Right cardiac atrium (tissue), 5 donors: ENCODE results near the gene DOCK4. TPM values are rescaled to one million over a fixed set of nuclear protein-coding genes. Genes with fewer than 3 reads are reported as not detected.

Experiments
- ATAC-seq, 2 donors: fragments of 200-7000 bp; cut with Tn5 transposase; one replicate each; pipeline versions ENCODE4 v1.8.0 to v1.9.1; 2020; ENCODE audit warnings: moderate library complexity in 2 of 2, mild to moderate bottlenecking in 1 of 2
- DNase-seq, 3 donors: peaks; one replicate each; pipeline ENCODE4 v3.0.0-alpha.2; 2020
- H3K27ac ChIP-seq: one replicate; pipeline ENCODE4 v1.5.1; 2013; ENCODE audit warnings: mild to moderate bottlenecking, low read length, control low read depth, moderate library complexity
- H3K27me3 ChIP-seq: one replicate; pipeline ENCODE4 v1.6.1; 2013; ENCODE audit not compliant: control insufficient read depth, insufficient read depth
- H3K4me1 ChIP-seq: one replicate; pipeline ENCODE4 v1.6.1; 2013; ENCODE audit warnings: low read length; ENCODE audit not compliant: control insufficient read depth, insufficient read depth
- H3K4me3 ChIP-seq: one replicate; pipeline ENCODE4 v1.5.1; 2013; ENCODE audit warnings: low read length, control low read depth
- H3K9me3 ChIP-seq: one replicate; pipeline ENCODE4 v1.6.1; 2013; ENCODE audit warnings: low read length; ENCODE audit not compliant: control insufficient read depth
- WGBS: extraction: QIAGEN DNeasy Blood & Tissue Kit; methylation state at CpG from one replicate; pipeline ENCODE4 v1.1.7; 2013; 5-methylcytosine and 5-hydroxymethylcytosine counted together
- intact Hi-C, 4 donors: fragments of 100-400 bp; cut with DNase I; formaldehyde crosslinking; loops; one replicate each; pipeline versions ENCODE4 v1.11.0 to v1.14.0; 2022 to 2023
- polyA plus RNA-seq: library from polyadenylated mRNA; stranded (reverse); fragments of 200-250 nt; gene quantifications from one replicate; pipeline ENCODE4 v1.2.3, GENCODE V29; 2013
- total RNA-seq, 4 donors: library from RNA; stranded (reverse); fragmentation: NEBNext Ultra II Directional; extraction: Animal tissue kit (Norgen Biotek cat#: 25700); gene quantifications; one replicate each; pipeline ENCODE4 v1.2.1, GENCODE V29; 2021
- donor health status: healthy with polysubstance abuse.
- donor health status: DM: no; HTN: yes; CAD: no.
- donor health status: DM: no; HTN: no; CAD: no.
- donor health status: DM: no; HTN: yes; CAD: no; lungs with severe emphysema.
- donor health status: DM: yes; HTN: yes; CAD: no.

Gene DOCK4
- total and polyA plus RNA-seq, 5 donors = 5.7 to 19.9 (median 15.7) TPM

GRCh38 chr7:112215787-112216186 lies 9.6 kb upstream of the DOCK4 start:
- H3K27ac ChIP-seq = no peak overlapping the region
- intact Hi-C loops = loop anchor here in 1 of 4 donors (10.0 kb wide), 1 partner anchor 169 kb away; no protein-coding TSS in a partner anchor
- WGBS = 76% methylated on average over 4 of the region's 4 CpGs
- ATAC-seq = no peak
- H3K9me3 ChIP-seq = no peaks in the 10 kb centered on the region
- no peak for DNase-seq
- peaks cover 5% of the 10 kb centered on the region for H3K4me1 ChIP-seq
- no peaks in the 10 kb centered on the region for H3K27me3 ChIP-seq
- H3K4me3 ChIP-seq = no peak overlapping the region

- Histone ChIP-seq H3K9me3 (no peaks in the 10 kb centered on the region), H3K27ac (no peak overlapping the region), H3K4me1 (peaks cover 5% of the 10 kb centered on the region), H3K4me3 (no peak overlapping the region), H3K27me3 (no peaks in the 10 kb centered on the region)
- ATAC-seq (no peak), DNase-seq (no peak)
- 68% methylated on average over 2 of the region's 2 CpGs for WGBS
- intact Hi-C loops = loop anchor here in 1 of 4 donors (10.0 kb wide), 1 partner anchor 170 kb away; no protein-coding TSS in a partner anchor
Observed at GRCh38 chr7:112214883-112215282, 8.7 kb upstream of the DOCK4 start.

DNA sequence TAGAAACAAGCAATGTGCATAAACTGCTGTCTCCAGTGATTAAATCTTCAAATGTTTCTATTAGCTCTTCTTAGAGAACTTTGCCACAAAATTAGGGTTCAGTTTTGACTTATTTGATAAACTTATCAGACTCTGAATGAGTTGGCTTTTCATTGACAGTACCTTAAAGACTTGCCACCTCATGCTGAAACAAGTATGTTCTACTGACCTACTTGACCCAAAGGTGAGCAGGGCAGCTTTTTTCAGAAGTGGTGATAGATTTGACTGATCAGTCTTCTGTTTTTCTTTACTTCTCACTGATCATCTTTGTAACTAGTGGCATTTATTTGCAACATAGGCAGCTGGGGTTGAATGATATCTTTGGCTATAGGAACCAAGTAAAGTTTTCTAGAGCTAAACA lies 8.1 kb upstream of the DOCK4 start:
- Histone ChIP-seq H3K27ac (no peak overlapping the region), H3K27me3 (no peaks in the 10 kb centered on the region), H3K9me3 (no peaks in the 10 kb centered on the region), H3K4me1 (peaks cover 5% of the 10 kb centered on the region), H3K4me3 (no peak overlapping the region)
- no peak for DNase-seq
- intact Hi-C loops = loop anchor here in 1 of 4 donors (10.0 kb wide), 1 partner anchor 171 kb away; no protein-coding TSS in a partner anchor
- ATAC-seq = no peak

DNA sequence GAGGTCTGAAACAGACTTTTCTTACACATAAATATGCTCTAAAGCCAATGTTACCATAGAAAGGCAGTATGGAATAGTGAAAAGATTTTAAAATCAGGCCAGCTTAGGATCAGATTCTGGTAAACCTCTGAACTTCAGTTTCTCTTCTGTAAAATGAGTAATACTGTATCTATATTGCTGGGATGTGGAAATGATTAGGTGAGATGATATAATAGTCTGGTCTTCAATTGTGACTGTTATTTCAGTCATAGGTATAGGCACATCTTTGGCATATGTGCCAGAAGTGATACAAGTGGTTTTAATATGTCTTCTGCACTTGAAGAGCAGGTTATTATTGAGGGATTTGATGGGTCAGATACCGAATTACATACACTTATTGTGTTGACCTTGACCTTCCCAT lies 7.5 kb upstream of the DOCK4 start:
- H3K27ac ChIP-seq = no peak overlapping the region
- H3K4me3 ChIP-seq = no peak overlapping the region
- H3K4me1 ChIP-seq = peaks cover 5% of the 10 kb centered on the region
- 74% methylated on average over 1 of the region's 1 CpG for WGBS
- no peak for ATAC-seq
- intact Hi-C loops = loop anchor here in 1 of 4 donors (10.0 kb wide), 1 partner anchor 171 kb away; no protein-coding TSS in a partner anchor
- no peaks in the 10 kb centered on the region for H3K9me3 ChIP-seq
- no peaks in the 10 kb centered on the region for H3K27me3 ChIP-seq
- no peak for DNase-seq

DNA sequence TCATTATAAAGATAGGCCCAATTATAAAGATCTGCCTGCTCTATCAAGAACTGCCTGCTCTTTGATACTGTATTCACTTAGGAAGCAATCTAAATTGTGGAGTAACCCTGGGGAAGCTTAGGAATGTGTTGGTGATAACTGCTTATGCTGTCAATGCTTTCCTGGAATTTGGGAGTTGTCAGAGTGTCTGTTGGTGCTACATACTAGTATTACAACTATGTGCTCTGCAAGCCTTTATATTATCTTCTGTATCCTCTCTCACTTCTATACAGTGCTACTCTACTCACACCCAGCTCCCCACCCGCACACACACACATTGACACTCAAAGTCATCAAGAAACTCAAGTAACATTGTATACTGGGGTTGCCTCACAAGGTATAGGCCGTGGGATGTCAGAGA lies 6.4 kb upstream of the DOCK4 start:
- intact Hi-C loops = loop anchor here in 1 of 4 donors (10.0 kb wide), 1 partner anchor 172 kb away; no protein-coding TSS in a partner anchor
- Histone ChIP-seq H3K27ac (no peak overlapping the region), H3K4me1 (peaks cover 5% of the 10 kb centered on the region), H3K4me3 (no peak overlapping the region), H3K9me3 (no peaks in the 10 kb centered on the region), H3K27me3 (no peaks in the 10 kb centered on the region)
- WGBS = 71% methylated on average over 2 of the region's 2 CpGs
- ATAC-seq (peak; percentile 46 to 72), DNase-seq (no peak)

GRCh38 chr7:112211348-112211907 lies 5.2 kb upstream of the DOCK4 start:
- no peaks in the 10 kb centered on the region for H3K9me3 ChIP-seq
- H3K27ac ChIP-seq = peak overlapping the region; percentile 54
- 24% methylated on average over 1 of the region's 1 CpG for WGBS
- DNase-seq = no peak
- ATAC-seq = peak; percentile 41 to 54
- H3K27me3 ChIP-seq = no peaks in the 10 kb centered on the region
- peaks cover 5% of the 10 kb centered on the region for H3K4me1 ChIP-seq
- intact Hi-C loops = loop anchor here in 1 of 4 donors (10.0 kb wide), 1 partner anchor 173 kb away; no protein-coding TSS in a partner anchor
- H3K4me3 ChIP-seq = no peak overlapping the region

DNA sequence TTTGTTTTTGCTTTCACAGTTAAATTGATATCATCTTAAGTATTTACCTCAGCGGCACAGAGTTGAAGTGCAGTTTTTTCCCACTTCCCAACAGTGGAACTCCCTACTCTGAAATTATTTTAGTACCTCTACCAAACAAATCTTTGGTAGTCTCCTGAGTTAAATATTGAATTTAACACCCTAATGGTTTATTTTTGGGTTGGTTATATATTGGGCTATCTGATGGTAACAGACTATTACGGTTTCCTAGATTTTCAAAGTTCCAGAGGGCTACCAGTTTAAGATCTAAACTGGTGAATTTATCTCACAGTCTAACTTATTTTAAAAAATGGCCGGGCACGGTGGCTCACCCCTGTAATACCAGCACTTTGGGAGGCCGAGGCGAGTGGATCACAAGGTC lies 1.6 kb upstream of the DOCK4 start:
- Histone ChIP-seq H3K27me3 (no peaks in the 10 kb centered on the region), H3K27ac (no peak overlapping the region), H3K4me3 (peak overlapping the region; percentile 88), H3K4me1 (peaks cover 2% of the 10 kb centered on the region), H3K9me3 (no peaks in the 10 kb centered on the region)
- DNase-seq (no peak), ATAC-seq (no peak)
- WGBS = 94% methylated on average over 6 of the region's 6 CpGs
- intact Hi-C loops = loop anchor here in 2 of 4 donors (10.0 kb wide), 2 partner anchors 223 to 253 kb away; no protein-coding TSS in a partner anchor

DNA sequence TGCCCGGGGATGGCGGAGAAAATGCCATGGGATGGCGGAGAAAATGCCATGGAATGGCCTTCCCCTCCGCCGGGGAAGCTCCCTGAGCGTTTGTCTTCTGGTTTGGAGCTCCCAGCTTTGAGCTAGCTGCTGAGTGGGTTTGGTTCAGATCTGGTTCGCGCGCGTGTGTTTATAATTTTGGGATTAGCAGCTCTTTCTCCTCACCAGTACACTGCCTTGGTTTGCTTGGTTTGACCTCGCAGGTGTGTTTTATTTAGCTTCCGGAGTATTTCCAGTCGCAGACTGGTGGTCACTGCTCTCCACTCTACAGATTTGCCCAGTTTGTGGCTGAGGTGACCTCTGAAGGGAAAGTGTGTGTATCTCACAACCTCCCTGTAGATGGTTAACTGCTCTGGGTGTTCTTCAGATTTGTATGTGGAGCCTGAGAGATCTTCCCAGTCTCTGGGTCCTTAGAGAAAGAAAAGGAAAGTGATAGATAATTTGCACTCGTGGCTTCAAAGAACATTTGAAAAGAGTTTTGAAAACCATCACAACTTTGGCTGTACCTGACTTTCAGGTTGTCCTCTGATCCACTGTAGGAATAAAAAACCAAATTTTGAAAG lies 893 bp upstream of the DOCK4 start:
- under 1% methylated on average over 14 of the region's 14 CpGs for WGBS
- DNase-seq (no peak), ATAC-seq (no peak)
- H3K27me3 ChIP-seq = no peaks in the 10 kb centered on the region
- H3K27ac ChIP-seq = peak overlapping the region; percentile 78
- intact Hi-C loops = loop anchor here in 2 of 4 donors (10.0 kb wide), 2 partner anchors 222 to 252 kb away; no protein-coding TSS in a partner anchor
- H3K9me3 ChIP-seq = no peaks in the 10 kb centered on the region
- H3K4me3 ChIP-seq = peak overlapping the region; percentile 88
- no peaks in the 10 kb centered on the region for H3K4me1 ChIP-seq

- H3K4me1 ChIP-seq = no peaks in the 10 kb centered on the region
- intact Hi-C loops = loop anchor here in 2 of 4 donors (10.0 kb wide), 2 partner anchors 221 to 251 kb away; no protein-coding TSS in a partner anchor
- H3K27me3 ChIP-seq = no peaks in the 10 kb centered on the region
- DNase-seq (peak; percentile 70 to 91 (median 87)), ATAC-seq (peak; percentile 64 to 65)
- H3K9me3 ChIP-seq = no peaks in the 10 kb centered on the region
- under 1% methylated on average over 69 of the region's 69 CpGs for WGBS
- H3K27ac ChIP-seq = peak overlapping the region; percentile 76
- peak overlapping the region; percentile 89 for H3K4me3 ChIP-seq
Observed at GRCh38 chr7:112205343-112206237, 609 bp downstream of the DOCK4 start.

DNA sequence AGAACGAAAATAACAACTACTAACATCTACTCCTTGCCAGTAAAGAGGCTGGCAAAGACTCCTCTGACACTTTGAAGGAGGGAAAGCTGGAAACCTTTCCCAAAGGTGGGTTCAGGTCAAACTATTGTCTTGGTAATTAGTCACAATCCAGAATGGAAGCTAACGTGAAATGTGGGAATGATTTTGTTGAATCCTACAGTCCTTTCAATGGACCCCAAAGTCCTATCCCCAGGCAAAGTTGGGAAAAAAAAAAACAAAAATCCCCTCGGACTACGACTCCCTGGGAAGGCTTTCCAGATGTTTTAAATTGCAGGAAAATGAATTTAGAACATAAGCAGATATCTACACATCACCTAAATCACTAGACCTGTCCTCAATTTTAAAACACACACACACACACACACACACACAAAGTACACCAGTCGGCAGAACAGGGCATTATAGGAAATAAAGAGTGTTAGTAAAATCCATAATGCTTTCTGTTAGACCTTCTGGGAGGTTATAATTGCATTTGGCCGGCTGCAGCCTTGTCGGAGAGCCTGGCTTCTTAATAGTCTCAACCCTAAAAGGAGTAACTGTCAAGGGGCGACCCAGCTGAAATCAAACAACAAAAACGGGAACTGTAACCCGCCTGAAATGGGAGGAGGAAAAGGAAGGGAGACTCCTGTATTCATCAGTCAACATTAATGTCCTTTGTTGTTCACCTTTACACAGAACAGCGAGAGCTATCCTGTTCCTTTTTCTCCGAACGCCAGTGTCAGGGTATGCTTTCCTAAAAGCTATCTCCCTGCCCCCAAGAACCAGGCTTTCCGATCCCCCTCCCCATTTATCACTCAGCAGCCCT lies 1.5 kb downstream of the DOCK4 start:
- Histone ChIP-seq H3K27me3 (no peaks in the 10 kb centered on the region), H3K27ac (peak overlapping the region; percentile 76), H3K4me1 (no peaks in the 10 kb centered on the region), H3K4me3 (peak overlapping the region; percentile 89), H3K9me3 (no peaks in the 10 kb centered on the region)
- ATAC-seq (no peak), DNase-seq (no peak)
- under 1% methylated on average over 14 of the region's 14 CpGs for WGBS
- intact Hi-C loops = loop anchor here in 2 of 4 donors (10.0 kb wide), 2 partner anchors 220 to 250 kb away; no protein-coding TSS in a partner anchor
